LNCAP (cell line): ENCODE measurements around the gene HIBADH.

Source experiments
- TF ChIP-seq, protein P1 (sequence below): fragments of 450-650 bp; IDR thresholded peaks from 2 replicates; pipeline ENCODE4 v1.5.1; 2017; ENCODE audit warnings: mild to moderate bottlenecking

HIBADH gene

DNA sequence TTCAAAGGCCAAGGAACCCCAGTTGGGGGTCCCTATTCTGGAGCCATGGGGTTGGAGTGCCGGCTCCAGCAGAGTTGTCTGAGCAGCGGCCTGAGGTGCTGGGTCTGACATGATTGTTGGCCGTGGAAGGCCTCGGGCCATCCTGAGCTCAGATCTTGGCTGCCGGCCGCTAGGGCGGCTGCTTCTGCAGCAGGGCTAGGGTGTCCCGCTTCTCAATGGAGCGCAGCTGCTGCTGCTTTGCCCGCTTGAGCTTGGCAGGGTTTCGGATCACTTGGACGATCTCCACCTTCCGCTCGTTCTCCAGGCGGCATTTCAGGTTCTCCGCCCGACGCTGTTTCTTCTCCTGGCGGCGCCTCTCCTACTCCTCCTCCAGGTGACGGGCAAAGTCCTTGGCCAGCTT is 171.1 kb downstream of the HIBADH start:
- TF ChIP-seq, protein P1, sequence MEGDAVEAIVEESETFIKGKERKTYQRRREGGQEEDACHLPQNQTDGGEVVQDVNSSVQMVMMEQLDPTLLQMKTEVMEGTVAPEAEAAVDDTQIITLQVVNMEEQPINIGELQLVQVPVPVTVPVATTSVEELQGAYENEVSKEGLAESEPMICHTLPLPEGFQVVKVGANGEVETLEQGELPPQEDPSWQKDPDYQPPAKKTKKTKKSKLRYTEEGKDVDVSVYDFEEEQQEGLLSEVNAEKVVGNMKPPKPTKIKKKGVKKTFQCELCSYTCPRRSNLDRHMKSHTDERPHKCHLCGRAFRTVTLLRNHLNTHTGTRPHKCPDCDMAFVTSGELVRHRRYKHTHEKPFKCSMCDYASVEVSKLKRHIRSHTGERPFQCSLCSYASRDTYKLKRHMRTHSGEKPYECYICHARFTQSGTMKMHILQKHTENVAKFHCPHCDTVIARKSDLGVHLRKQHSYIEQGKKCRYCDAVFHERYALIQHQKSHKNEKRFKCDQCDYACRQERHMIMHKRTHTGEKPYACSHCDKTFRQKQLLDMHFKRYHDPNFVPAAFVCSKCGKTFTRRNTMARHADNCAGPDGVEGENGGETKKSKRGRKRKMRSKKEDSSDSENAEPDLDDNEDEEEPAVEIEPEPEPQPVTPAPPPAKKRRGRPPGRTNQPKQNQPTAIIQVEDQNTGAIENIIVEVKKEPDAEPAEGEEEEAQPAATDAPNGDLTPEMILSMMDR = no peak

DNA sequence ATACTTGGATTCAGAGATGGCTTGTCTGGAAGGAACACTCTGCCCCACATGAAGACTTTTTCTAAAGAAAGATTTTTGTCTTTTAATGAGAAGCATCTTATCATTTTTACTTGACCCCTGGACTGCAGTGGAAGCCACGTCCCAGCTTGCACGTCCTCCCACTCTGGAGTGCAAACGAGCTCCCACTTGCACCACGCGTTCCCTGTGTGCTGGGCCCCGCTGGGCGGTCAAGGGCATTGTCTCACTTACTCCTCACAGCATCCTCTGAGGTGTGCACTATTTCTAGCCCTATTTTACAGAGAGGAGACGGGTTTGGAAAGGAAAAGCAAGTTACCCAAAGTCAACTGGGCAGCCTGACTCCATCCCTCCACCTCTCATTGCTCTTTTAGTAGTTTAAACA is 175.2 kb downstream of the HIBADH start:
- TF ChIP-seq, protein P1 = no peak

DNA sequence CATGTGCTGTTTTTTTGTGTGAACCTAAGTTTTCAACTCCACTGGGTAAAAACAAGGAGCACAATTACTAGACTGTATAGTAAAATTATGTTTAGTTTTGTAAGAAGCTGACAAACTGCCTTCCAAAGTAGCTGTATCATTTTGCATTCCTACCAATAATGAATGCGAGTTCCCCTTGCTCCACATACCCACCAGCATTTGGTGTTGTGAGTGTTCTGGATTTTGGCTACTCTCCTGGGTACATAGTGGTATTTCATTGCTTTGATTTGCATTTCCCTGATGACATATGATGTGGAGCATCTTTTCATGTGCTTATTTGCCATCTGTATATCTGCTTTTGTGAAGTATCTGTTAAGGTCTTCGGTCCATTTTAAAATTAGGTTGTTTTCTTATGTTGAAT is 178.2 kb downstream of the HIBADH start:
- TF ChIP-seq, protein P1 = no peak

DNA sequence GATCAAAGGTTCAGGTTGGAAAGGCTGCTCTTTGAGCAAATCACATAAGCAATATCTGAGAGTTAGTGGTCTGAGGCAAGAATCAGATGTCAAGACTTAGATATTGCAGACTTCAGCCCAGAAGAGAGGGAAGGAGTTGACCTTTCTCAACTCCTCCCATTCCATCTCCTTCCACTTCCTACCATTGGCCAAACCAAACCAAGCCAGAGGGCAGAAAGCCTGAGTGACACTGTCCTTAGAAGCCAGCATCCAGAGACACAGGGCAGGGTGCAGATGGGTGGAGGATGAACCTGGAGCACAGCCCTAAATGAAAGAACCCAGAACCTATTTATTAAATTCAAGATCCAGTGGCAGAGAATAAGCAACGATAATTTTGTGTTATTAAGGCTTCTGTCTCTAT is 180.5 kb downstream of the HIBADH start:
- TF ChIP-seq, protein P1 = no peak

DNA sequence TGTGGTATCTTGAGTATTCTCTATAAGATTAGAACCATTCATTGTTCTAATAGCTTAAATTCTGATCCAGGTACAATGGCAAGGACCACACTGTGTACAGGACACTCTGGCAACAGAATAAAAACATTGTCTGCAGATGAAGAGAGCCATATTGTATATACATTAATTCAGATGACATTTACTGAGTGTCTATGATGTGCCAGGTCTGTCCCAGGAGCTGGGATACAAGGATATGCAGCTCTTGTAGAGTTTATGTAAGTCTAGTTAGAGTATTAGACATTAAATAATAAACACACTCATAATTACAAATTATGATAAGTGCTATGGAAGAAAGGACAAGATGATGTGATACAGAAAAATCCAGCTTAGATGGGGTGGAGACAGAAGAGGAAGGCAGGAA is 184.1 kb downstream of the HIBADH start:
- TF ChIP-seq, protein P1 = no peak

DNA sequence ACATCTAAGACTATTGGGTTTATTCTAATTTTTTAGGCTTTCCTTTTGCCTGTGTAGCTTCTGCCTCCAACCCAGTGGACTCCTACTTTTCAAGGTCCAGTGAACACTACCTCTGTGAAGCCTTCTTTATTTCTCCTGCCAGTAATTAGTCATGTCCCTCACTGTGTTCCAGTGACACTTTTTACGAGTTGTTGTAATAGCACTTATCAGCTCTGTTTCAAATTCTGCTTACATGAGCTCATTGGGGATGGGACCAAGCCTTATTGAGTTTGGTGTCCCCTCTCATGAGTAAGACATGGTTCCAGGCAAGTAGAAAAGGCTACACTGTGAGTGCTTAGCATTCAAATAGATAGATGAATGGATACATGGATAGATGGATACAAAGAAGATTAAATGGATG is 184.6 kb downstream of the HIBADH start:
- TF ChIP-seq, protein P1 = no peak

DNA sequence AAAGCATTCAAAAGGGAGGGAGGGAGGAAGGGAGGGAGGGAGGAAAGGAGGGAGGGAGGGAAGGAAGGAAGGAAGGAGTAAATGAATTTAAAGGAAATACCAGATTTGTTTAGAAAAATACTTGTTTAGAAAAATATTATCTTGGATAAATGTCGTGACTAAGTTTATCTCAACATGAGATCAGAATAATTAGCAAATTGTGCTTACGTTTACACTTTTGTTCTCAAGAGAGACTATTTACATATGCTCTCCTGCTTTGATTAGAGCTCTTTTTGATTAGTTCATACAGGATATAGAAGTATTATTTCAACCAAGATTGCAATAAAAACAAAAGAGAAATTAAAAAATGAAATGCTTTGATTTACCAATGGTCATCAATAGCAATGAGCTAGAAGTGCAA is 186.2 kb downstream of the HIBADH start:
- TF ChIP-seq, protein P1 = no peak
